HepG2 (cell line): Measurements from ENCODE around the gene ARMCX5. TPM values are rescaled to one million over a fixed set of nuclear protein-coding genes. Genes with fewer than 3 reads are reported as not detected.

Experiments used
- CENPT ChIP-seq: sonication (generic); formaldehyde crosslinking; IDR thresholded peaks from 2 replicates; pipeline ENCODE4 v1.8.0; 2022; ENCODE audit warnings: low read depth, mild to moderate bottlenecking, moderate library complexity, missing genetic modification reagents
- CREB1 ChIP-seq, 2 experiments: fragments of 450-650 bp in 1 of 2; IDR thresholded peaks; 2 replicates each; pipeline ENCODE4 v1.6.1; 2016 to 2017; ENCODE audit warnings: control low read depth in 1 of 2, mild to moderate bottlenecking in 1 of 2, missing compliant biosample characterization in 1 of 2, missing genetic modification characterization in 1 of 2
- EEA1 ChIP-seq: sonication (generic); formaldehyde crosslinking; IDR thresholded peaks from 2 replicates; pipeline ENCODE4 v1.5.1; 2020; ENCODE audit warnings: mild to moderate bottlenecking, missing genetic modification reagents, borderline replicate concordance
- ERF ChIP-seq: IDR thresholded peaks from 2 replicates; pipeline ENCODE4 v1.6.1; 2018; ENCODE audit warnings: missing biosample characterization, missing genetic modification reagents
- GABPB1 ChIP-seq: IDR thresholded peaks from 2 replicates; pipeline ENCODE4 v1.6.1; 2016; ENCODE audit warnings: mild to moderate bottlenecking, missing genetic modification reagents, moderate library complexity, missing compliant biosample characterization
- GFI1 ChIP-seq: sonication (generic); formaldehyde crosslinking; IDR thresholded peaks from 2 replicates; pipeline ENCODE4 v1.5.0; 2020; ENCODE audit warnings: missing genetic modification reagents, mild to moderate bottlenecking, borderline replicate concordance
- HIVEP1 ChIP-seq: sonication (generic); formaldehyde crosslinking; IDR thresholded peaks from 2 replicates; pipeline ENCODE4 v1.4.0; 2020; ENCODE audit warnings: mild to moderate bottlenecking, missing genetic modification reagents
- IKZF4 ChIP-seq: sonication (generic); formaldehyde crosslinking; IDR thresholded peaks from 2 replicates; pipeline ENCODE4 v1.5.1; 2020; ENCODE audit warnings: borderline replicate concordance, mild to moderate bottlenecking, low read depth, missing genetic modification reagents; ENCODE audit errors: not compliant biosample characterization
- JUN ChIP-seq: sonication (generic); formaldehyde crosslinking; IDR thresholded peaks from 2 replicates; pipeline ENCODE4 v1.4.0; 2020; ENCODE audit warnings: mild to moderate bottlenecking, missing genetic modification reagents
- KLF15 ChIP-seq: sonication (generic); formaldehyde crosslinking; IDR thresholded peaks from 2 replicates; pipeline ENCODE4 v1.8.1; 2023; ENCODE audit warnings: borderline replicate concordance, mild to moderate bottlenecking, inconsistent platforms, missing genetic modification reagents, mixed read lengths
- NFYB ChIP-seq: sonication (generic); formaldehyde crosslinking; IDR thresholded peaks from 2 replicates; pipeline ENCODE4 v1.4.0; 2020; ENCODE audit warnings: missing genetic modification reagents
- REXO4 ChIP-seq: sonication (generic); formaldehyde crosslinking; IDR thresholded peaks from 2 replicates; pipeline ENCODE4 v1.8.0; 2022; ENCODE audit warnings: missing genetic modification reagents, mild to moderate bottlenecking, borderline replicate concordance
- RXRA ChIP-seq: sonication (generic); formaldehyde crosslinking; IDR thresholded peaks from 2 replicates; pipeline ENCODE4 v1.5.1; 2020; ENCODE audit warnings: missing genetic modification reagents
- SAP130 ChIP-seq: IDR thresholded peaks from 2 replicates; pipeline ENCODE4 v1.6.1; 2016; ENCODE audit warnings: low read depth
- SIN3B ChIP-seq: fragments of 150-350 bp; IDR thresholded peaks from 2 replicates; pipeline ENCODE4 v1.6.1; 2014; ENCODE audit warnings: low read length
- SOX13 ChIP-seq, 3 experiments: fragments of 450-650 bp in 1 of 3; sonication (generic) in 1 of 3; formaldehyde crosslinking in 1 of 3; IDR thresholded peaks in 2 of 3; conservative IDR thresholded peaks in 1 of 3; 2 replicates each; pipeline versions ENCODE4 v1.5.0 to v1.6.1; 2016 to 2020; ENCODE audit warnings: antibody characterized with exemption in 1 of 3, mild to moderate bottlenecking in 1 of 3, missing compliant biosample characterization in 1 of 3, missing genetic modification reagents in 1 of 3, moderate library complexity in 1 of 3
- ZFP1 ChIP-seq: IDR thresholded peaks from 2 replicates; pipeline ENCODE4 v1.6.1; 2016
- ZFYVE20 ChIP-seq: sonication (generic); formaldehyde crosslinking; IDR thresholded peaks from 2 replicates; pipeline ENCODE4 v1.8.0; 2023; ENCODE audit warnings: low read depth, mild to moderate bottlenecking, moderate library complexity, missing genetic modification reagents, borderline replicate concordance
- polyA plus RNA-seq, 8 experiments: library from polyadenylated mRNA; depleted of rRNA in 3 of 8; stranded (reverse) in 7 of 8; unstranded in 1 of 8; fragments of >200 nt; fragmentation: Illumina TruSeq in 4 of 8; extraction: Trizol in 4 of 8; gene quantifications; 2 replicates each; pipeline versions ENCODE4 v1.2.1 to v1.2.3, GENCODE V29; 2011 to 2016; ENCODE audit warnings: low read depth in 4 of 8, missing spikeins in 1 of 8, mixed read lengths in 1 of 8; ENCODE audit not compliant: insufficient read depth in 1 of 8
- total RNA-seq, 5 experiments: library from RNA; depleted of rRNA; stranded (reverse); fragments of >200 nt; fragmentation: Illumina TruSeq; extraction: Trizol; gene quantifications; 2 replicates each; pipeline ENCODE4 v1.2.3, GENCODE V29; 2016; ENCODE audit warnings: low read depth in 1 of 5
- TF ChIP-seq, protein P1 (sequence below): sonication (generic); formaldehyde crosslinking; IDR thresholded peaks from 2 replicates; pipeline ENCODE4 v1.9.0; 2021; ENCODE audit warnings: missing genetic modification reagents, mild to moderate bottlenecking, borderline replicate concordance
- TF ChIP-seq, protein P2 (sequence below): sonication (generic); formaldehyde crosslinking; IDR thresholded peaks from 2 replicates; pipeline ENCODE4 v1.8.0; 2023; ENCODE audit warnings: mild to moderate bottlenecking, missing genetic modification reagents
- TF ChIP-seq, protein P3 (sequence below): sonication (generic); formaldehyde crosslinking; IDR thresholded peaks from 2 replicates; pipeline ENCODE4 v1.8.1; 2023; ENCODE audit warnings: mild to moderate bottlenecking, missing genetic modification reagents
- TF ChIP-seq, protein P4 (sequence below): sonication (generic); formaldehyde crosslinking; conservative IDR thresholded peaks from 2 replicates; pipeline ENCODE4 v1.4.0; 2020; ENCODE audit warnings: missing genetic modification reagents

ARMCX5 gene
- total and polyA plus RNA-seq, 2 of the 13 experiments (the other 11 are each of a cell fraction or from before 2014, with no cell fraction given), result 9.1 to 14.2 TPM

DNA sequence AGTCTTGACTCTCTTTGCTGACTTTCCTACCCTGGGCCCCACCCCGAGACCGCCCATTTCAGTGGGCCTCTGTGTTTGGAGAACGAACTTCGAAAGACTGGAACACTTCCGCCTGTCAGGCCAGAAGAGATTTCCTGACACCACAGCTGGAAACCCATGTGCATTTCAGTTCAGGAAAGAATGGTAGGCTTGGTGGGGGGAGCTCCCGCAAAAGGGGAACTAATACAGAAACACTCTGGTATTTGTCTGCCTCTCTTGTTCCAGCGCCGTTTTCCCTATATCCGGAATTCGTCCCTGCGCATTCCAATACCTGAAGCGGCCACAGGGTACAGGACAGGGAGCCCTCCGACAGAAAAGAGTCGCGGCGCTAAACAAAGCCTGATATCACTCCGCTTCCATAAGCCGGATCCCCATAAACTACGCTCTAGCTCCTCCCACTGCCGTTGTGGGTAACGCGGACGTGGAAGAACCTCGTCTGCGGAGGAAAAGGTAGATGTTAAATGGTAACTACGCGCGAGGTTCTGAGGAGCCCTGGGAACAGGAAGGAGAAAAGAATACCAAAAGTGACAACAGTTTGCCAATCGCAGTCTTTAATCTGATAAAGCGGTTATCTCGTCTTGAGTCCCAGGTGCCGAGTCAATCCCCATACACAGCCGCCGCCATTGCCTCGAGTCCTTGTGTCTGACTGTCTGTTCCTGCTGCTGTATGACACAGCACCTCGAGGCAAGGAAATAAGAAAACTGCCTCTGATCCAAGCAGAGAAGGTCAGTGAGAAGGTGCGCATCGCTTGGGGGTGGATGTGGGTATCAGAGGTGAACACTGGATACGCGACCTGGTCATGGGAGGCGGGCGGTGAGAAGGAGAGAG lies at the start of gene ARMCX5 (continued):
- TF ChIP-seq, protein P1, sequence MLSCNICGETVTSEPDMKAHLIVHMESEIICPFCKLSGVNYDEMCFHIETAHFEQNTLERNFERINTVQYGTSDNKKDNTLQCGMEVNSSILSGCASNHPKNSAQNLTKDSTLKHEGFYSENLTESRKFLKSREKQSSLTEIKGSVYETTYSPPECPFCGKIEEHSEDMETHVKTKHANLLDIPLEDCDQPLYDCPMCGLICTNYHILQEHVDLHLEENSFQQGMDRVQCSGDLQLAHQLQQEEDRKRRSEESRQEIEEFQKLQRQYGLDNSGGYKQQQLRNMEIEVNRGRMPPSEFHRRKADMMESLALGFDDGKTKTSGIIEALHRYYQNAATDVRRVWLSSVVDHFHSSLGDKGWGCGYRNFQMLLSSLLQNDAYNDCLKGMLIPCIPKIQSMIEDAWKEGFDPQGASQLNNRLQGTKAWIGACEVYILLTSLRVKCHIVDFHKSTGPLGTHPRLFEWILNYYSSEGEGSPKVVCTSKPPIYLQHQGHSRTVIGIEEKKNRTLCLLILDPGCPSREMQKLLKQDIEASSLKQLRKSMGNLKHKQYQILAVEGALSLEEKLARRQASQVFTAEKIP (CRISPR knock-in tag), result no peak
- TF ChIP-seq GABPB1 (CRISPR knock-in tag), result peak; percentile 40; the same call in 1 of the 2 replicates
- TF ChIP-seq RXRA, result no peak
- TF ChIP-seq IKZF4, result no peak
- no peak for TF ChIP-seq EEA1 (CRISPR knock-in tag)
- TF ChIP-seq KLF15, result no peak
- no peak for TF ChIP-seq CENPT
- TF ChIP-seq, protein P2, sequence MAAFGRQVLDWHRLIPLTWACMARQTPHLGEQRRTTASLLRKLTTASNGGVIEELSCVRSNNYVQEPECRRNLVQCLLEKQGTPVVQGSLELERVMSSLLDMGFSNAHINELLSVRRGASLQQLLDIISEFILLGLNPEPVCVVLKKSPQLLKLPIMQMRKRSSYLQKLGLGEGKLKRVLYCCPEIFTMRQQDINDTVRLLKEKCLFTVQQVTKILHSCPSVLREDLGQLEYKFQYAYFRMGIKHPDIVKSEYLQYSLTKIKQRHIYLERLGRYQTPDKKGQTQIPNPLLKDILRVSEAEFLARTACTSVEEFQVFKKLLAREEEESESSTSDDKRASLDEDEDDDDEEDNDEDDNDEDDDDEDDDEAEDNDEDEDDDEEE, result 0 out of 2 replicates have a peak, but pooled peaks have one; percentile 30
- TF ChIP-seq CREB1 (IDR thresholded peaks at IDR 0.05), result no peak
- peak; percentile 75 for TF ChIP-seq CREB1 (CRISPR knock-in tag; IDR thresholded peaks at IDR 0.05)
- no peak for TF ChIP-seq GFI1 (CRISPR knock-in tag)
- no peak for TF ChIP-seq HIVEP1 (CRISPR knock-in tag)
- peak; percentile 13; the same call in 1 of the 2 replicates for TF ChIP-seq ERF (CRISPR knock-in tag)
- no peak for TF ChIP-seq REXO4
- TF ChIP-seq, protein P3, sequence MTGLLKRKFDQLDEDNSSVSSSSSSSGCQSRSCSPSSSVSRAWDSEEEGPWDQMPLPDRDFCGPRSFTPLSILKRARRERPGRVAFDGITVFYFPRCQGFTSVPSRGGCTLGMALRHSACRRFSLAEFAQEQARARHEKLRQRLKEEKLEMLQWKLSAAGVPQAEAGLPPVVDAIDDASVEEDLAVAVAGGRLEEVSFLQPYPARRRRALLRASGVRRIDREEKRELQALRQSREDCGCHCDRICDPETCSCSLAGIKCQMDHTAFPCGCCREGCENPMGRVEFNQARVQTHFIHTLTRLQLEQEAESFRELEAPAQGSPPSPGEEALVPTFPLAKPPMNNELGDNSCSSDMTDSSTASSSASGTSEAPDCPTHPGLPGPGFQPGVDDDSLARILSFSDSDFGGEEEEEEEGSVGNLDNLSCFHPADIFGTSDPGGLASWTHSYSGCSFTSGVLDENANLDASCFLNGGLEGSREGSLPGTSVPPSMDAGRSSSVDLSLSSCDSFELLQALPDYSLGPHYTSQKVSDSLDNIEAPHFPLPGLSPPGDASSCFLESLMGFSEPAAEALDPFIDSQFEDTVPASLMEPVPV (CRISPR knock-in tag), result no peak
- TF ChIP-seq, protein P4, sequence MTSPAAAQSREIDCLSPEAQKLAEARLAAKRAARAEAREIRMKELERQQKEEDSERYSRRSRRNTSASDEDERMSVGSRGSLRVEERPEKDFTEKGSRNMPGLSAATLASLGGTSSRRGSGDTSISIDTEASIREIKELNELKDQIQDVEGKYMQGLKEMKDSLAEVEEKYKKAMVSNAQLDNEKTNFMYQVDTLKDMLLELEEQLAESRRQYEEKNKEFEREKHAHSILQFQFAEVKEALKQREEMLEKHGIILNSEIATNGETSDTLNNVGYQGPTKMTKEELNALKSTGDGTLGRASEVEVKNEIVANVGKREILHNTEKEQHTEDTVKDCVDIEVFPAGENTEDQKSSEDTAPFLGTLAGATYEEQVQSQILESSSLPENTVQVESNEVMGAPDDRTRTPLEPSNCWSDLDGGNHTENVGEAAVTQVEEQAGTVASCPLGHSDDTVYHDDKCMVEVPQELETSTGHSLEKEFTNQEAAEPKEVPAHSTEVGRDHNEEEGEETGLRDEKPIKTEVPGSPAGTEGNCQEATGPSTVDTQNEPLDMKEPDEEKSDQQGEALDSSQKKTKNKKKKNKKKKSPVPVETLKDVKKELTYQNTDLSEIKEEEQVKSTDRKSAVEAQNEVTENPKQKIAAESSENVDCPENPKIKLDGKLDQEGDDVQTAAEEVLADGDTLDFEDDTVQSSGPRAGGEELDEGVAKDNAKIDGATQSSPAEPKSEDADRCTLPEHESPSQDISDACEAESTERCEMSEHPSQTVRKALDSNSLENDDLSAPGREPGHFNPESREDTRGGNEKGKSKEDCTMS (CRISPR knock-in tag), result no peak
- TF ChIP-seq NFYB (CRISPR knock-in tag), result no peak
- TF ChIP-seq ZFP1 (CRISPR knock-in tag), result 0 out of 2 replicates have a peak, but pooled peaks have one; percentile 40
- TF ChIP-seq SAP130 (CRISPR knock-in tag), result peak; percentile 73
- no peak for TF ChIP-seq SIN3B
- TF ChIP-seq SOX13 (IDR thresholded peaks at IDR 0.05), result no peak
- TF ChIP-seq SOX13 (CRISPR knock-in tag; conservative IDR thresholded peaks at IDR 0.05 in 1 of 2, IDR thresholded peaks at IDR 0.05 in 1 of 2), result no peak; a peak in 1 of 4 replicates
- TF ChIP-seq ZFYVE20, result no peak
- no peak for TF ChIP-seq JUN
